ENCODE results near the gene PAK6.
A peak's percentile ranks its signal among the peaks of the same experiment; 100 is the strongest.

Gene PAK6

DNA sequence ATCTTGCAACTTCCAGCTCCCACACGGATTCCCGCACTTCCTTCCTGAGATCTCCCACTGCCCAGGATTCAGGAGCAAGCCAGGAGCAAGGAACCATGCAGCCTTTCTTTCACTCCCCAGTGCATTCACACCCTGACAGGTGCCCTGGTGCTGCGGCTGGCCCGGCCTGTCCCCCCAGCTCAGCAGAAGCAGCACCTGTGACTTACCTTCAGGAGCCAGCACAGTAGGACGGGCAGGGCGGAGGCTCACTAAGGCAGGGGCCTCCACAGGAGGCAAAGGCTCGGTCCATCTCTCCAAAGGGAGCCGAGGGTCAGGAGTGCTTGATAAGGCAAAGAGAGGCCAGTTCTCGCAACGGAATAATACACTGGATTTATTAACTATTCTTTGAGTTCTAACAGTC, 39.2 kb downstream of the PAK6 start:
- no peak for DNase-seq

DNA sequence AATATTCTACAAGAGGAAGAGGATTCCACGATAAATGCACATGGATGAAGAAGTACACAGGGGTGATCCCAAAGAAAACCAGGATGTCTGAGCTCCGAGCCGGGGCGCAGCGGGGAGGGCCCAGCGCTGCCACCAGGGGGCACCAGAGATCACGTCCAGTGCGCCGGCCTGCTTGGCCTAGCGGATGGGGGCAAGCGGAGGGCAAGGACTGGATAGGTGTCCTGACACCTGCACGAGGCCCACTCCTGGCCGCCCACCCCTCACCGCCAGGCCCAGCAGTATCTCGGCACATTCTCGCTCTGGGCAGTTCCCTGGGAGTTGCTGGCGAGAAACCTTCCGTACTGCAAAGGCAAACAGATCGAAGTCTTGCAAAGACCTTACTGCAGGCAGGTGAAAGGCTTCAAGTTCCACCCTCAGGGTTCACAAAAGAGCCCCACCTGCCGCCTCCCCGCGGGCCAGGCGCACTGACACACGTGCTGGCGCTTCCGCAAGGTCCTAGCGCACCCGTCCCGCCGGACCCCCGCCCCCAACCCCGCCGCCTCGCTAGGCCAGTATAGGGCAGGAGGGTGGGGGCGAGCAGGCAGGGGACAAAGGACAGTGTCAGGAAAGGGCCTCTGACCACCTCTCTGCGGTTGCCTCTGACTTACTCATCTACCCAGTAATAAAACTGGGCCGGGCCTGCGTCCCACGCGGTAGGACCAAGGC, 40.7 kb downstream of the PAK6 start:
- DNase-seq, result peak; percentile 80

GRCh38 chr15:40280260-40281056, 41.6 kb downstream of the PAK6 start:
- no peak for DNase-seq

- DNase-seq, result no peak
Observed at GRCh38 chr15:40281057-40281800, 42.4 kb downstream of the PAK6 start.

- DNase-seq, result no peak
Observed at GRCh38 chr15:40281801-40282146, 42.9 kb downstream of the PAK6 start.

DNA sequence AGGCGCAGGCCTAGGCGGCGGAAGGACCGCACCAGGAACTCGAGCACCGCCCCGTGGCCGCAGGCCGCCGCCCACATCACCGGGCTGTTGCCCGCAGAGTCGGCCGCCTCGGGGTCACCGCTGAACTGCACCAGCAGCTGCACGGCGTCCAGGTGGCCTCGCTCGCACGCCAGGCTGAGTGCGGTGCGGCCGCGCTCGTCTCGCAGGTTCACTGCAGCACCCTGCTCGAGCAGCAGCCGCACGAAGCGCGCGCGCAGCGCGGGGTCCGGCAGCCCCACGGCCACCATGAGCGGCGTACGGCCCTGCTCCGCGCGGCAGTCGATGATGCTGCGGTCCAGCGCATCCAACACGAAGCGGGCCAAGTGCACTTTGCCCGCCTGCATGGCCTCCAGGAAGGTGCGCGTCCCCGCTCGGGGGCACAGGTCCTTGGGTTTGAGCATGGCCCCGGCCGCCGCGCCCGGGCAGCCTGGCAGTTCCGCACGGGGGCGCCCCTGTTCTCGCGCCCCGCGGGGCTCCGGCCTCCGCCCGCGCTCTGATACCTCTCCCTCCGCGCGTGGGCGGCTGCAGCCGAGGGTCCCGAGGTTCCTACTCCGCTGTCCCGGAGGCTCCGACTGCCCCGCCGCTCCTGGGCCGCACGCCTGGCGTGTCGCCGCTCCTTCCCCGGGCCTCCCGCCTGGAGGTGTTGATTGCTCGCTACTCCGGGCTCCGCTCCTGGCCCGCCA, 43.4 kb downstream of the PAK6 start:
- peak; percentile 48 for DNase-seq

- peak; percentile 30 for DNase-seq
Observed at GRCh38 chr15:40282869-40283614, 44.2 kb downstream of the PAK6 start, which contains the start of gene ANKRD63. ANKRD63 (minus strand) TSS chr15:40283064; CDS start chr15:40282586, 478 bp downstream.

GRCh38 chr15:40283615-40284300, 44.9 kb downstream of the PAK6 start:
- DNase-seq, result no peak

DNA sequence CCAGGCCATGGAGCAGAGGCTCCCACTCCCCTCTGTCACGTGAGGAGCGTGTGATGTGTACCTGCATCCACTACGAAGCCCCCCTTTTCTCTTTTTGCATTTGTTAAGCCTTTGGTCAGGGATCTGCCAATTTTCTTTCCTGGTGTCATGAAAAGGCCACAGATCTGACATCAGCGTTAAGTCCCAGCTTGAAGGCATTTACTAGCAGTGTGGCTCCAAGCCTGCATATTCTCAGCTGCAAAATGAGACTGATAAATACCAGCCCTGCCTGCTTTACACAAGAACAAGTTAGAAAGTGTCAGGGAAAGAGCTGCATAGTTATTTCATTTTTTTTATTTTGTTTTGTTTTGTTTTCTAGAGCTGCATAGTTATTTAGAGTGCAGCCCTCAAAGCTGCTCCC, 46.3 kb downstream of the PAK6 start:
- no peak for DNase-seq

DNA sequence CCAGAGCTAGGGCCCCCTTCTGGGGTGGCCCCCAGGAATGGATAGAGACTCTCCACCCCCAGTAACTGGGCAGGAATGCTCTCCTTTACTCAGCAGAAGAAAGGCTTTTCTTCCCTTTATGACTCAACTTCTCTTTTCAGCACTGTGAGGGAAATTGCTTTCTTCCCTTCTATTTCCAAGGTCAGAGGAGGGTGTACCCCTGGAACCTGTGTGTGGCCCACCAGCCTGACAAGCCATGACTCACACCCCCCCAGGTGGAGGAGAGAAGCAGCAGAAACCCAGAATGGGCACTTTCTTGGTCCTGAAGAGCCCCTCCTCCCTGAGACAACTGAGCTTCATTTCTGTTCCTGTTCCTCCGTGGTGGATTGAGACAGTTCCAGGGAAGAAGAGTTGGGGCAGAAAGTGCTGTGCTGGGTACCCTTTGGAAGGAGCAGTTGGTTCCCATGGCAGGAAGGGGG, 46.7 kb downstream of the PAK6 start:
- peak; percentile 49 for DNase-seq

DNA sequence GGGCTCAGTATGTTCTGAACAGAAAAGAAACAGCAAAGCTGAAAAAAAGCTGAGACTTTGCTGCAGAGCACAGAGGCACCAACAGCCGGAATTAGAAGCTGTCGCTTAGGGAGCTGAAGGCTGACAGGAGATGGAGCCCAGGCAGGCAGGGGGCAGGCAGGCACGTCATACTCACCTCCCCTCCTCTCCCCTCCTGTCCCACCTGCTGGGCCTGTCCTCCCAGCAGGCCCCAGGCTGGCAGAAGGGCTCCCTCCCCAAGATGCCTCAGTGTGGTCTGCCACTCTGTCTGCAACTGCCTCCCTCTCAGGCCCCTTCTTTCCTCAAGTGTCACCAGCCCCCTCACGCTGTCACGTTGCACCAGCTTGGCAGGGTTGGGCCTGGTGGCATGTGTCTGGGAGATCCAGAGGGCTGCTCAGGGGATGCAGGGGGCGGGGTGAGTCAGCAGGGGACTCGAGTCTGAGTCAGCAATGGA, 47.2 kb downstream of the PAK6 start:
- peak; percentile 69 for DNase-seq

GRCh38 chr15:40286794-40287193, 47.9 kb downstream of the PAK6 start:
- no peak for DNase-seq

- DNase-seq, result peak; percentile 73
Observed at GRCh38 chr15:40287505-40287904, 48.6 kb downstream of the PAK6 start.

DNA sequence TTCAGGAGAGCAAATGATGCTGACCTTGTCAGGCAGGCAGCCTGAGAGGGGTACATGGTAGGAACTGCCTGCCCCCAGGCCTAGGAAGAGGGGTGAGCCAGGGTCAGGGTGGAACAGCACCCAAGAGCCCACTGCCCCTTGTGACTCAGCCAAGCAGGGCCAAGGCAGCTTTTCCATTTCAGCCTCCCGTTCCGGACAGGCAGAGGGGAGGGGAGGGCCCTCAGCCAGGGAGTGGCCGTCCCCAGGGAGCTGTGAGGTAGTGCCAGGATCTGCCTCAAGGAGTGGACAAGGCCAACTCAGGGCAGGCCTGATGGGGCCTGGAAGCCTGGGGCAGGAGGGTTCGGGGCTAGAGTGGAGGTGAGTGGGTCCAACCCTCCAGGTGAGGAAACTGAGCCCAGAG, 49.1 kb downstream of the PAK6 start:
- DNase-seq, result no peak

GRCh38 chr15:40289140-40289775, 50.4 kb downstream of the PAK6 start:
- no peak for DNase-seq

- no peak for DNase-seq
Observed at GRCh38 chr15:40290545-40290917, 51.7 kb downstream of the PAK6 start.

DNA sequence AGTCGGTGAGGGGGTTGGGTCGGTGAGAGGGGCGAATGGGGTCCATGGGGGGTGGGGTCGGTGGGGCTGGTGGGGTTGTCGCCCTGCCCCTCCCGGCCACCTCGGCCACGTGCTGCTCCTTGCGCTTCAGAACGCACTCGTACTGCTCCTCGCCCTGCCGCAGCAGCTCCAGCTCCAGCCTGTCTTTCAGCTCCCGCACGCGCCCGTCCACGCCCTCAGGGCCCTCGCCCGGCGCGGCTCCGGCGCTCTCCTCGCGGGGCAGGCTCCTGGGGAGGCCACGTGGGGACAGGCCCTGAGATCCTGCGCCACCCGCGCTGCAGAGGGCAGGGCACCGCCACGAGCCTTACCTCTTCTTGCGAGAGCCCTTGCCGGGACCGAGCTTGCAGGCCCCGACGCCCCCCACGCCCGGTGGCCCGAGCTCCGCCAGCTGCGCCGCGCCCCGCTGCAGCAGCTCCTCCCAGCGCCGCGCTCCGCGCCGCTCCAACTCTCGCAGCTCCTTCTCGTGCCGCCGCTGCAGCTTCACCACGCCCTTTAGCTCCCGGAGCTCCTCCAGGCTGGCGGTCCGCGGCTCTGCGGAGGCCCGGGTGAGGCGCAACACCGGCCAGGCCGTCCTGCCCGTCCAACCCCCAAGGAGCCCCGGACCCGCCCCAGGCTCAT, 52.2 kb downstream of the PAK6 start:
- no peak for DNase-seq

DNA sequence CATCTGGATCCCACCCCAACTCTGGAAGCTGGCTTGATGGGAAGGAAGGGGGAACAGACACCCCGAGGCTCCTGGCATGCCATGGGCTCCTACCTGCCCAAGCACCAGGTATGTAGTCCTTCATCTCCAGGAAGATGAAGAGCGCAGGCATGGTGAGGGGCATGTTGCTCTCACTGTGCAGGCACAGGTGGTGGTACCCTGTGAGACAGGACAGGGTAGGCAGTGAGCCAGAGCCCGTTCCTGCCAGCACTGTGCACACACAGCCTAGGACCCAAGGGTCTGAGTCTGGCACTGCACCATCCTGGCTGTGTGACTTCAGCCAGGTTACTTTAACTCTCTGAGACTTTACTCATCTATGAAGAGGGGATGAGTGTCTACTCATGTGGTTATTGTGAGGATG, 53.4 kb downstream of the PAK6 start:
- no peak for DNase-seq

DNA sequence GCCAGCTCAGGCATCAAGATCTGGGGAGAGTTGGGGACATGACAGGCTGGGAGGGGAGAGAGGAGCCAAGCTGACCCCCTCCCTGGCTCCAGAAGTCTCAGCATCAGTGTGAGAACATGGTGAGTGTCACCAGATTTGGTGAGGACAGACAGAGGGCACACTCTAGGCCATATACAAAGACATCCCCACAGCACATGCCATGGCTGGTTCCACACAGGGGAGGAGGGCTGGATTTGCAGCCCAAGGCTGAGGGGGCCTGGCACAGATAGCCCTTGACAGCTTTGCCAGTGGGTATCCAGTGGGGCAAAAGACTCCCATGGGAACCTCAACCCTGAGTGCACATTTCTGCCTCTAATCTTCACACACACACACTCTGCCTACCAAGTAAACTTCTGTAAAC, 54.1 kb downstream of the PAK6 start:
- DNase-seq, result no peak
